HEK293 (cell line): ENCODE data around the gene R3HDM2.

ENCODE experiments used
- CTCF ChIA-PET: fragments of 350-600 bp; formaldehyde crosslinking; extraction: SDS; loops from one replicate; lab custom pipeline; 2021; ENCODE audit warnings: antibody characterized with exemption; lab: Yijun Ruan, JAX
- POLR2A ChIA-PET: fragments of 300-600 bp; formaldehyde crosslinking; extraction: SDS; loops from one replicate; lab custom pipeline; 2020; ENCODE audit warnings: antibody characterized with exemption, inconsistent platforms; lab: Yijun Ruan, JAX
- H3K27ac ChIP-seq: fragments of 200-500 bp; sonication (Bioruptor generic); 2 replicates; pipeline ENCODE4 v1.5.1; 2014; ENCODE audit warnings: low read depth, low read length, control low read depth, inconsistent platforms; ENCODE audit errors: extremely low read depth
- H3K36me3 ChIP-seq, 2 experiments: fragments of 200-500 bp in 1 of 2; sonication (Bioruptor generic) in 1 of 2; 1 replicate in 1 of 2; 2 replicates in 1 of 2; pipeline ENCODE4 v1.5.1; 2014 to 2017; ENCODE audit warnings: inconsistent platforms in 2 of 2, low read length in 2 of 2; ENCODE audit not compliant: control insufficient read depth in 2 of 2, insufficient read depth in 1 of 2
- H3K4me1 ChIP-seq: fragments of 200-500 bp; sonication (Bioruptor generic); 2 replicates; pipeline ENCODE4 v1.5.1; 2014; ENCODE audit warnings: mild to moderate bottlenecking, low read length, inconsistent platforms; ENCODE audit not compliant: control insufficient read depth, insufficient read depth
- H3K4me3 ChIP-seq: 2 replicates; pipeline ENCODE4 v1.5.1; 2011; ENCODE audit warnings: low read depth, mild to moderate bottlenecking, control low read depth, low read length, moderate library complexity
- H3K9me3 ChIP-seq: fragments of 200-500 bp; sonication (Bioruptor generic); 2 replicates; pipeline ENCODE4 v1.5.1; 2014; ENCODE audit warnings: low read depth, low read length, inconsistent platforms; ENCODE audit not compliant: control insufficient read depth, insufficient read depth
- GLIS1 ChIP-seq: fragments of 450-650 bp; formaldehyde crosslinking; IDR thresholded peaks from 2 replicates; pipeline ENCODE4 v1.5.1; 2016; ENCODE audit warnings: missing biosample characterization, missing genetic modification characterization
- IKZF3 ChIP-seq: fragments of 450-650 bp; IDR thresholded peaks from 2 replicates; pipeline ENCODE4 v1.5.0; 2018; ENCODE audit warnings: missing biosample characterization, mild to moderate bottlenecking, missing genetic modification characterization, moderate library complexity
- KLF1 ChIP-seq: fragments of 450-650 bp; formaldehyde crosslinking; IDR thresholded peaks from 2 replicates; pipeline ENCODE4 v1.5.1; 2016; ENCODE audit warnings: missing biosample characterization, missing genetic modification characterization
- OVOL3 ChIP-seq: fragments of 450-650 bp; formaldehyde crosslinking; IDR thresholded peaks from 2 replicates; pipeline ENCODE4 v1.5.1; 2016; ENCODE audit warnings: missing biosample characterization, missing genetic modification characterization
- ZIC2 ChIP-seq: fragments of 450-650 bp; formaldehyde crosslinking; IDR thresholded peaks from 2 replicates; pipeline ENCODE4 v1.5.1; 2016; ENCODE audit warnings: missing biosample characterization, missing genetic modification characterization
- ZNF2 ChIP-seq: fragments of 450-650 bp; formaldehyde crosslinking; IDR thresholded peaks from 2 replicates; pipeline ENCODE4 v1.5.1; 2016; ENCODE audit warnings: missing biosample characterization, missing genetic modification characterization
- ZNF335 ChIP-seq: fragments of 450-650 bp; formaldehyde crosslinking; conservative IDR thresholded peaks from 2 replicates; pipeline ENCODE4 v1.5.1; 2016; ENCODE audit warnings: missing biosample characterization, missing genetic modification characterization
- ZNF391 ChIP-seq: fragments of 450-650 bp; formaldehyde crosslinking; IDR thresholded peaks from 2 replicates; pipeline ENCODE4 v1.5.1; 2016; ENCODE audit warnings: low read depth, missing biosample characterization, missing genetic modification characterization, borderline replicate concordance
- ZNF76 ChIP-seq: fragments of 450-650 bp; formaldehyde crosslinking; IDR thresholded peaks from 2 replicates; pipeline ENCODE4; 2016; ENCODE audit warnings: low read depth, missing biosample characterization, missing genetic modification characterization, borderline replicate concordance
- ZNF837 ChIP-seq: fragments of 450-650 bp; formaldehyde crosslinking; IDR thresholded peaks from 2 replicates; pipeline ENCODE4 v1.5.1; 2016; ENCODE audit warnings: missing biosample characterization, missing genetic modification characterization
- TF ChIP-seq, protein P1 (sequence below): fragments of 450-650 bp; formaldehyde crosslinking; IDR thresholded peaks from 2 replicates; pipeline ENCODE4 v1.5.1; 2016; ENCODE audit warnings: missing biosample characterization, missing genetic modification characterization, borderline replicate concordance
- TF ChIP-seq, protein P2 (sequence below): fragments of 450-650 bp; formaldehyde crosslinking; IDR thresholded peaks from 2 replicates; pipeline ENCODE4 v1.5.1; 2016; ENCODE audit warnings: missing biosample characterization, missing genetic modification characterization

The R3HDM2 gene

GRCh38 chr12:57469296-57470164 is 38.7 kb upstream of the R3HDM2 start:
- CTCF ChIA-PET = interaction anchor here (0.7 to 1.3 kb wide), 5 partner anchors 11 to 140 kb away, joined by 3 to 9 read pairs (median 5); partner anchors contain the start of gene GLI1
- no peaks in the 10 kb centered on the region for H3K36me3 ChIP-seq
- POLR2A ChIA-PET = no interaction called here

DNA sequence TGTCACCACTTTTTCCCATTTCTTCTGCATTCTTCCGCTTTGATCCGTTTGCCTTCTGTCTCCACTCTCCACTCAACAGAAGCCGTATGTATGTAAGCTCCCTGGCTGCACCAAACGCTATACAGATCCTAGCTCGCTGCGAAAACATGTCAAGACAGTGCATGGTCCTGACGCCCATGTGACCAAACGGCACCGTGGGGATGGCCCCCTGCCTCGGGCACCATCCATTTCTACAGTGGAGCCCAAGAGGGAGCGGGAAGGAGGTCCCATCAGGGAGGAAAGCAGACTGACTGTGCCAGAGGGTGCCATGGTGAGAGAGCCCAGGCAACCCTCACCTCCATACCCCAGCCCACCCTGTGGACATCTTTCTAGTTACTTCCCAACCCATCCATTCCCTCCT is 37.1 kb upstream of the R3HDM2 start:
- Histone ChIP-seq H3K9me3 (no peaks in the 10 kb centered on the region), H3K36me3 (no peaks in the 10 kb centered on the region), H3K27ac (no peak overlapping the region), H3K4me1 (no peaks in the 10 kb centered on the region), H3K4me3 (no peak overlapping the region)
- TF ChIP-seq, protein P1, sequence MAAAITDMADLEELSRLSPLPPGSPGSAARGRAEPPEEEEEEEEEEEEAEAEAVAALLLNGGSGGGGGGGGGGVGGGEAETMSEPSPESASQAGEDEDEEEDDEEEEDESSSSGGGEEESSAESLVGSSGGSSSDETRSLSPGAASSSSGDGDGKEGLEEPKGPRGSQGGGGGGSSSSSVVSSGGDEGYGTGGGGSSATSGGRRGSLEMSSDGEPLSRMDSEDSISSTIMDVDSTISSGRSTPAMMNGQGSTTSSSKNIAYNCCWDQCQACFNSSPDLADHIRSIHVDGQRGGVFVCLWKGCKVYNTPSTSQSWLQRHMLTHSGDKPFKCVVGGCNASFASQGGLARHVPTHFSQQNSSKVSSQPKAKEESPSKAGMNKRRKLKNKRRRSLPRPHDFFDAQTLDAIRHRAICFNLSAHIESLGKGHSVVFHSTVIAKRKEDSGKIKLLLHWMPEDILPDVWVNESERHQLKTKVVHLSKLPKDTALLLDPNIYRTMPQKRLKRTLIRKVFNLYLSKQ (tag by site-specific recombination) = no peak
- TF ChIP-seq ZIC2 (peak; percentile 44; the same call in 1 of the 2 replicates), IKZF3 (tag by site-specific recombination) (no peak)
- TF ChIP-seq, protein P2, sequence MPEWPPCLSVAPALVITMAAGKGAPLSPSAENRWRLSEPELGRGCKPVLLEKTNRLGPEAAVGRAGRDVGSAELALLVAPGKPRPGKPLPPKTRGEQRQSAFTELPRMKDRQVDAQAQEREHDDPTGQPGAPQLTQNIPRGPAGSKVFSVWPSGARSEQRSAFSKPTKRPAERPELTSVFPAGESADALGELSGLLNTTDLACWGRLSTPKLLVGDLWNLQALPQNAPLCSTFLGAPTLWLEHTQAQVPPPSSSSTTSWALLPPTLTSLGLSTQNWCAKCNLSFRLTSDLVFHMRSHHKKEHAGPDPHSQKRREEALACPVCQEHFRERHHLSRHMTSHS (tag by site-specific recombination) = no peak
- ChIA-PET POLR2A (no interaction called here), CTCF (interaction anchor here (0.9 to 1.2 kb wide), 2 partner anchors 9 to 13 kb away, joined by 3 to 5 read pairs; partner anchors contain the start of gene INHBE)

More at GRCh38 chr12:57469296-57470164, 38.7 kb upstream of the R3HDM2 start:
- Histone ChIP-seq H3K4me1 (no peaks in the 10 kb centered on the region), H3K4me3 (no peak overlapping the region), H3K27ac (no peak overlapping the region), H3K9me3 (no peaks in the 10 kb centered on the region)
- no peak for TF ChIP-seq ZNF2 (tag by site-specific recombination)
- peak; percentile 30 for TF ChIP-seq ZNF335

DNA sequence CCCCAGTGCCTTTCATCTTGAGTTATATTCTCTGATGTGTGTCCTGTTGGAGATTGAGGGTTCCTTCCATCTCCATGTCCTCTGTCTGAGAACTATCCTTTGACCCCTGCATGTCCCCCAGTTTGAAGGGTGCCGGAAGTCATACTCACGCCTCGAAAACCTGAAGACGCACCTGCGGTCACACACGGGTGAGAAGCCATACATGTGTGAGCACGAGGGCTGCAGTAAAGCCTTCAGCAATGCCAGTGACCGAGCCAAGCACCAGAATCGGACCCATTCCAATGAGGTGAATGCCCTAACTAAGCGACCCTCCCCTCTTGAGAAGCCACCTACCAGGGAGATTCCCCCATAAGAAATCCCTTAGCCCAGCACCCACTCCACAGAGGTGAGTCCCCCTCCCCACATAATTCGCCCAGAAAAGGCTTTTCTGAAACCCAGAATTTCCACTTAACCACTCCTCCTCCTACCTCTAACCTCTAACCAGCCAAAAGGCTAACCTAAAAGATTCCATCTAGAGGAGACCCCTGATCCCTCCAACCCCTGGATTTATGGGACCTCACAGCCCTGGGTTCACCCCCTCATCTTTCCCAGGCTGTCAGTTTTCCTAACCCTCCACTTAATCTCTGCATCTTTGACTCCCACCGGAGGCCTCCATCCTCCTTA is 36.5 kb upstream of the R3HDM2 start:
- Histone ChIP-seq H3K9me3 (no peaks in the 10 kb centered on the region), H3K4me3 (no peak overlapping the region), H3K4me1 (no peaks in the 10 kb centered on the region), H3K27ac (no peak overlapping the region), H3K36me3 (no peaks in the 10 kb centered on the region)
- POLR2A ChIA-PET = no interaction called here
- TF ChIP-seq ZNF837 (tag by site-specific recombination) (no peak), ZNF76 (tag by site-specific recombination) (no peak), KLF1 (no peak)
- CTCF ChIA-PET = interaction anchor here (1.2 kb wide), 1 partner anchor 9 kb away, joined by 5 read pairs; no protein-coding TSS in a partner anchor

GRCh38 chr12:57465747-57466505 is 35.1 kb upstream of the R3HDM2 start:
- CTCF ChIA-PET = interaction anchor here (0.8 to 1.4 kb wide), 7 partner anchors 8 to 236 kb away, joined by 3 to 5 read pairs (median 3); partner anchors contain the start of genes INHBE and SHMT2
- peaks cover 1% of the 10 kb centered on the region for H3K4me1 ChIP-seq
- no peak overlapping the region for H3K27ac ChIP-seq
- no peaks in the 10 kb centered on the region for H3K36me3 ChIP-seq
- no peak overlapping the region for H3K4me3 ChIP-seq
- POLR2A ChIA-PET = interaction anchor here (0.9 kb wide), 1 partner anchor 57 kb away, joined by 3 read pairs; no protein-coding TSS in a partner anchor
- no peak for TF ChIP-seq ZNF391 (tag by site-specific recombination)
- peak; percentile 12; the same call in 1 of the 2 replicates for TF ChIP-seq GLIS1 (tag by site-specific recombination)
- TF ChIP-seq OVOL3 (tag by site-specific recombination) = no peak
- H3K9me3 ChIP-seq = no peaks in the 10 kb centered on the region
